ENCODE results near the gene LRP3.
"Not testable (repeated sequence)": the region's sequence is repeated elsewhere in the genome, so short reads cannot be mapped to it uniquely, and the experiment has no call there.

The LRP3 gene, protein sequence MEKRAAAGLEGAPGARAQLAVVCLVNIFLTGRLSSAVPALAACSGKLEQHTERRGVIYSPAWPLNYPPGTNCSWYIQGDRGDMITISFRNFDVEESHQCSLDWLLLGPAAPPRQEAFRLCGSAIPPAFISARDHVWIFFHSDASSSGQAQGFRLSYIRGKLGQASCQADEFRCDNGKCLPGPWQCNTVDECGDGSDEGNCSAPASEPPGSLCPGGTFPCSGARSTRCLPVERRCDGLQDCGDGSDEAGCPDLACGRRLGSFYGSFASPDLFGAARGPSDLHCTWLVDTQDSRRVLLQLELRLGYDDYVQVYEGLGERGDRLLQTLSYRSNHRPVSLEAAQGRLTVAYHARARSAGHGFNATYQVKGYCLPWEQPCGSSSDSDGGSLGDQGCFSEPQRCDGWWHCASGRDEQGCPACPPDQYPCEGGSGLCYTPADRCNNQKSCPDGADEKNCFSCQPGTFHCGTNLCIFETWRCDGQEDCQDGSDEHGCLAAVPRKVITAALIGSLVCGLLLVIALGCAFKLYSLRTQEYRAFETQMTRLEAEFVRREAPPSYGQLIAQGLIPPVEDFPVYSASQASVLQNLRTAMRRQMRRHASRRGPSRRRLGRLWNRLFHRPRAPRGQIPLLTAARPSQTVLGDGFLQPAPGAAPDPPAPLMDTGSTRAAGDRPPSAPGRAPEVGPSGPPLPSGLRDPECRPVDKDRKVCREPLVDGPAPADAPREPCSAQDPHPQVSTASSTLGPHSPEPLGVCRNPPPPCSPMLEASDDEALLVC

DNA sequence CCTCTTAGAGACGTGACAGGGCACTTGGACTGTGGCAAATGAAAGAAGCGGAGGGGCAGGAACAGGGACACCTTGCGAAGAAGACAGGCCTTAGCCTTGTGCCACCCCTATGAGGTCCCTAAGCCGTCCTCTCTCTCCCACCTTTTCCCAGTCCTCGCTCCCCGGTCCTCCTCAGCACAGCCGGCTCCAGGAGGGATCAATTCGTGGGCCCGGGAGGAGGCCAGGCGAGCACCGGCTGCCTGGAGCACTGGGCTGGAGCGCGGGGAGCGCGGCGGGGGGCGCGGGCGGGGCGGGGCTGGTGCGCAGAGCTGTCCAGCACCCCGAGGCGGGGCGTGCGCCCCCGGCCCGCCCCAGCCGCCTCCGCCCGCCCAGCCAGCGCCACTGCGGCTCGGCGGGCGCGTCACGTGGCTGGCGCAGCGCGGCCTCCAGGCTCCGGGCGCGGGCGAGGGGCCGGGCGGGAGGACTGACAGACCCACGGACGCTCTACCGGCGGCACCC lies at the start of gene LRP3:
Gene LRP3 (plus strand): TSS at position 466 of the 498 bp plus-strand sequence. CDS start 456 bp downstream, outside the sequence.
- no peak for DNase-seq (ENCODE audit: low read depth)

DNA sequence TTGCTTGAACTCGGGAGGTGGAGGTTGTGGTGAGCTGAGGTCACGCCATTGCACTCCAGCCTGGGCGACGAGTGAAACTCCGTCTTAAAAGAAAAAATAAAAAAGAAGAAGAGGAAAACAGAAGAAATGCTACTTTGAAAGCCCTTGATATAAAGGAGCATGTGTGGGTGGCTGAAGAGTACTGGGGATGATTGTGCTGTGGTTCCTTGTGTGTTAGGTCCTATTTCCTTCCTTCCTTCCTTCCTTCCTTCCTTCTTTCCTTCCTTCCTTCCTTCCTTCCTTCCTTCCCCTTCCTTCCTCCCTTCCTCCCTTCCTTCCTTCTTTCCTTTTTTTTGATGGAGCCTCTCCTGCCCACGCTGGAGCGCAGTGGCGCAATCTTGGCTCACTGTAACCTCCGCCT lies 47.9 kb upstream of the LRP3 start:
- no peak for DNase-seq (ENCODE audit: low read depth)

DNA sequence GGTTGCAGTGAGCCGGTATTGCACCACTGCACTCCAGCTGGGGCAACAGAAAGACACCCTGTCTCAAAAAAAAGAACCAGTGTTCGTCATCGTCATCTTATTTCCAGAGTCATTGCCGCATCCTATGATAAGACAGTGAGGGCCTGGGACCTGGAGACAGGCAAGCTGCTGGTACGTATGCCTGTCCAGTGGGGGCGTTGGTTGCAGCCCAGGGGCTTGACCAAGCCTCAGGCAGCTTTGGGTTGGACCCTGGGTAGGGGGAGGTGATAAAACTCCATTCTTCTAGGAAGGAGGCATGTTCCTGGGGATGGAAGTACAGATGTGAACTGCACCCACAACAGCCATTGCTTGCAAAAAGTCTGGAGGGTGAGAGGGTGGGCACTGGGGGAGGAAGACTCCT lies 46.6 kb upstream of the LRP3 start:
- no peak for DNase-seq (ENCODE audit: low read depth)

DNA sequence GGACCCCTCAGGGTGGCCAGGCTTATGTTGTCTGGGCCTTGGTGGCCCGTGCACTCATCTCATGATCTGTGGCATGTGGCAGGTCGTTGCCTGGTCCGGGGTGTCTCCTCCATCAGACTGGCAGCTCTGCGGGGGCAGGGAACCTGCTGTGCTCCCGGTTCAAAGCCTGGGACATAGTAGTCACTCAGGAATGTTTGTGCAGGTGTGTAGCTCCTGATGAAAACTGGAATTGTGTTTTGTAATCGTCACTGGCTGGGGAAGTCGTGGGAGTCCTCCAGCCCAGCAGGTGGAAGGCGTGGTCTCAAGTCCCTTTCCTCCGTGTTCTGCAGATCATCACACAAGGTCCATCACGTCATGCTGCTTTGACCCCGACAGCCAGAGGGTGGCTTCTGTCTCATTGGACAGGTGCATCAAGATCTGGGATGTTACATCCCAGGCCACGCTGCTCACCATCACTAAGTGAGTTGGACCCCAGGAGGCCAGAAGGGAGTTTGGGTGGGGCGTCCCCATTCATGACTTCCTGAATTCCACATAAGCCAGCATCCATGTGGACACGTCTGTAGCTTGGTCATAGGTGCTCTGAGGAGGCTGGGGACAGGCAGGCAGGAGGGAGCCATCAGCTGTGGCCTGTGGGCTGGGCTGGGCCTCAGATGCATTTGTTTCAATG lies 43.1 kb upstream of the LRP3 start:
- DNase-seq (ENCODE audit: low read depth), result no peak

DNA sequence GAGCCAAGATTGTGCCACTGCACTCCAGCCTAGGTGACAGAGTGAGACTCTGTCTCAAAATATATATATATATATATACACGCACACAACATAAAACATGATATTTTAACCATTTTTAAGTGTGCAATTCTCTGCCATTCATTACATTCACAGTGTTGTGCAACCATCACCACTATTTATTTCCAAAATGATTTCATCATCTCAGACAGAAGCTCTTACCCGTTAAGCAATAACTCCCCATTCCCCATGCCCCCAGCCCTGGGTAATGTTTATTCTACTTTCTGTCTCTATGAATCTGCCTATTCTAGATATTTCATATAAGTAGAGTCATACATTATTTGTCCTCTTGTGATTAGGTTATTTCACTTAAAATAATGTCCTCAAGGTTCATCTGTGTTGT lies 42.0 kb upstream of the LRP3 start:
- no peak for DNase-seq (ENCODE audit: low read depth)

DNA sequence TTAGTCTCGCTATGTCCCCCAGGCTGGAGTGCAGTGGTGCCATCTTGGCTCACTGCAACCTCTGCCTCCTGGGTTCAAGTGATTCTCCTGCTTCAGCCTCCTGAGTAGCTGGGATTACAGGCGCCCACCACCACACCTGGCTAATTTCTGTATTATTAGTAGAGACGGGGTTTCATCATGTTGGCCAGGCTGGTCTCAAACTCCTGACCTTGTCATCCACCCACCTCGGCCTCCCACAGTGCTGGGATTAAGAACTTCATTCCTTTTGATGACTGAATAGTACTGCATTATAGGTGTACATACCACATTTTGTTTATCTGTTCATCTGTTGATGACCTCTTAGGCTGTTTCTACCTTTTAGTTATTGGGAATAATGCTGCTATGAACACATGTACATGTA lies 41.5 kb upstream of the LRP3 start:
- not testable (repeated sequence) for DNase-seq (ENCODE audit: low read depth)

DNA sequence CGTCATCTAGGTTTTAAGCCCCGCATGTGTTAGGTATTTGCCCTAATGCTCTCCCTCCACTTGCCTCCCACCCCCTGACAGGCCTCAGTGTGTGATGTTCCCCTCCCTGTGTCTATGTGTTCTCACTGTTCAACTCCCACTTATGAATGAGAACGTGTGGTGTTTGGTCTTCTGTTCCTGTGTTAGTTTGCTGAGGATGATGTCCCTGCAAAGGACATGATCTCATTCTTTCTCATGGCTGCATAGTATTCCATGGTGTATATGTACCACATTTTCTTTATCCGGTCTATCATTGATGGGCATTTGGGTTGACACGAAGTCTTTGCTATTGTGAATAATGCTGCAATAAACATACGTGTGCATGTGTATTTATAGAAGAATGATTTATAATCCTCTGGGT lies 39.8 kb upstream of the LRP3 start:
- not testable (repeated sequence) for DNase-seq (ENCODE audit: low read depth)

DNA sequence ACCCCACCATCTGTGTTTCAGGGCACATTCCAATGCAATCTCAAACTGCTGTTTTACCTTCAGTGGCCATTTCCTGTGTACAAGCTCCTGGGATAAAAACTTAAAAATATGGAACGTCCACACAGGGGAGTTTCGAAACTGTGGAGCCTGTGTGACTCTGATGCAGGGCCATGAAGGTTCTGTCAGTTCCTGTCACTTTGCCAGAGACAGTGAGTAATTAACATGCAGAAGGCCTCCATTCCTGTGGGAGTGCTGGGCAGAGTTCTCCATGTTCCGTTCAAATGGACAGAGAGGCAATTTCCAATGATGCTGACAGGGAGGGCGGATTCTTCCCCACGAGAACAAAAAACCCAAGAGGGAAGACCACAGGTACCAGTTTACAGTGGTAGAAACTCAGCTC lies 37.8 kb upstream of the LRP3 start:
- DNase-seq (ENCODE audit: low read depth), result no peak

DNA sequence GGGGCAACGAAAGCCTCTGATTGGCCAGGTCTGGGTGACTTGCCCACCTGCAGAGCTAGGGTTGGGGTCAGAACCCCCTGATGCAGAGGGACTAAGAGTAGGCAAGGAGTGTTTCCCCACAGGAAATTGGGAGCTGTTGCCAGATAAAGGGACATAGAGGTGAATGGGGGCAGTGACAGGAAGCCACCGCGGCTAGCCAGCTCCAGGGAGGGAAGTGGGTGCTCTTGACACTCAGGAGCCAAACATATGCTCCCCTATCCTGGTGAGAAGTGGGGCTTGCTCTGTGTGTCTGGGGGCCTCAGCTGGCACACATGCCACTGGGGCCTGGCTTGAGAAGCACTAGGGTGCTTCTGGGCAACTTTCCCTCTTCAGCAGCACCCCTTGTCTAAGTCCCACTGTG lies 36.2 kb upstream of the LRP3 start:
- DNase-seq (ENCODE audit: low read depth), result no peak

DNA sequence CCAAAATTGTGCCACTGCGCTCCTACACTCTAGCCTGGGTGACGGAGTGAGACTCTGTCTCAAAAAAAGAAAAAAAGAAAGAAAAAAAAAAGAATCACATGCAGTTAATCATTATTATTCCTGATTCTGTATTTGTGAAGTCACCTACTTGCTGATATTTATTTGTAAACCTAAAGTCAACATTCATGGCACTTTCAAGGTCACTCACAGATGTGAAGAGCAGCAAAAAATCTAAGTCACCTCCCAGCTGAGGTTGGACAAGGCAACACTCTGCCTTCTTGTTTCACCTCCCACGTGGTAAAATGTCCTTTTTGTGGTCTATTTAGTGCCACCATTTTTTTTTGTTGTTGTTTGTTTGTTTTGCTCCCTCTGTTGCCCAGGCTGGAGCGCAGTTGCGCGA lies 35.8 kb upstream of the LRP3 start:
- no peak for DNase-seq (ENCODE audit: low read depth)

DNA sequence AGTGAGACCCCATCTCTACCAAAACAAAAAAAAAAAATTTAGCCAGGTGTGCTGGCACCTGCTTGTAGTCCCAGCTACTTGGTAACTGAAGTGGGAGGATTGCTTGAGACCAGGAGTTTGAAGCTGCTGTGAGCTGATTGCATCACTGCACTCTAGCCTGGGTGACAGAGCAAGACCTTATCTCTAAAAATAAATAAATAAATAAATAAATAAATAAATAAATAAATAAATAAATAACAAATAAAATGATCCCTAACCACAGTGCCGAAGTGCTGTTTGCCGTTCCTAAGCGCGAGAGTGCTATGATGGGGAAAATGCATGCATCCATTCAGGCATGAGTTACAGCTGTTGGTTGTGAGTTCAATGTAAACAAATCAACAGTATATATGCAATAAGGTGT lies 35.0 kb upstream of the LRP3 start:
- no peak for DNase-seq (ENCODE audit: low read depth)

DNA sequence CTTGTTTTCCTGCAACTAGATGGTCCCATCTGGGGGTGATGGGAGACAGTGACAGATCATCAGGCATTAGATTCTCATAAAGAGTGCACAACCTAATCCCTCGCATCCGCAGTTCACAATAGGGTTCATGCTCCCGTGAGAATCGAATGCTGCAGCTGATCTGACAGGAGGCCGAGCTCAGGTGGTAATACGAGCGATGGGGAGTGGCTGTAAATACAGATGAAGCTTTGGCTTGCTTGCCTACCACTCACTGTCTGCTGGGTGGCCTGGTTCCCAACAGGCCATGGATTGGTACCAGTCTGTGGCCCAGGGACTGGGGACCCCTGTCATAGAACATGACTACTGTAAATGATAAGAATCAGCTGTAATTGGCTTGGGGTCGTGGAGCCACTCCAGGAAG lies 34.2 kb upstream of the LRP3 start:
- DNase-seq (ENCODE audit: low read depth), result no peak

DNA sequence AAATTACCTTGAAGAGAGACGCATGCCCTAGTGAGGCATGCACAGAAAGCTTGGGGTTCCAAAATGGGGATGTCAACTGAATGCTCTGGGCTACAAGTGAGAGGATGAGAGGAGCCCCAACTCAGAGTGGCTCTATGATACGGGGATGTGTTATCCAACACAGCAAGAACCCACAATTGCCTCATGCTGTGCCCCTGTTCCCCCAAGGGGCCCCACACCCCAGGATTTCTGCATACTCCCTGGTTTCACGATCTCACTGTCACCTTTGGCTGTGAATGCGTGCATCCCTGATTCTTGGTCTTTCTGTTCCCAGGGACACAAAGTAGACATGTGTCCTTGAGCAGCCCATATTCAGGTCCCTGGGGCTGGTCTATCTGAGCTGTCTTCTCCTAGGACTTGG lies 32.9 kb upstream of the LRP3 start:
- DNase-seq (ENCODE audit: low read depth), result no peak

DNA sequence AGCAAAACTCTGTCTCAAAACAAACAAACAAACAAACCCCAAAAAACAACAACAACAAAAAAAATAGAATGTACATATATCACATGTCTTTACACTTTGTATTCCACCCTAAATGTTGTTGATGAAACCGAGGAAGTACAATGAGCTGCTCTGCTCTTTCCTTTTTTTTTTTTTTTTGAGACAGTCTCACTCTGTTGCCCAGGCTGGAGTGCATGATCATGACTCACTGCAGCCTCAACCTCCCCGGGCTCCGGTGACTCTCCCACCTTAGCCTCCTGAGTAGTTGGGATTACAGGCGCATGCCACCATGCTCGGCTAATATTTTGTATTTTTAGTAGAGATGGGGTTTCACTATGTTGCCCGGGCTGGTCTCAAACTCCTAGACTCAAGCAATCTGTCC lies 30.6 kb upstream of the LRP3 start:
- DNase-seq (ENCODE audit: low read depth), result no peak

DNA sequence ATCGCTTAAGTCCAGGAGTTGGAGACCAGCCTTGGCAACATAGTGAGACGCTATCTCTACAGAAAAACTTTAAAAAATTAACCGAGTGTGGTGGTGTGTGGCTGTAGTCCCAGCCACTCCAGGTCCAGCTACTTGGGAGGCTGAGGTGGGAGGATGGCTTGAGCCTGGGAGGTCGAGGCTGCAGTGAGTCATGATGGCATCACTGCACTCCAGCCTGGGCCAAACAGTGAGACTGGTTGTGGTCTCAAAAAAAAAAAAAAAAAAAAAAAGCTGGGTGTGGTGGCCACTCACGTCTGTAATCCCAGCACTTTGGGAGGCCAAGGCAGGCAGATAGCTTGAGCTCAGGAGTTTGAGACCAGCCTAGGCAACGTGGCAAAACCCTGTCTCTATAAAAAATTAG lies 28.1 kb upstream of the LRP3 start:
- DNase-seq (ENCODE audit: low read depth), result not testable (repeated sequence)

DNA sequence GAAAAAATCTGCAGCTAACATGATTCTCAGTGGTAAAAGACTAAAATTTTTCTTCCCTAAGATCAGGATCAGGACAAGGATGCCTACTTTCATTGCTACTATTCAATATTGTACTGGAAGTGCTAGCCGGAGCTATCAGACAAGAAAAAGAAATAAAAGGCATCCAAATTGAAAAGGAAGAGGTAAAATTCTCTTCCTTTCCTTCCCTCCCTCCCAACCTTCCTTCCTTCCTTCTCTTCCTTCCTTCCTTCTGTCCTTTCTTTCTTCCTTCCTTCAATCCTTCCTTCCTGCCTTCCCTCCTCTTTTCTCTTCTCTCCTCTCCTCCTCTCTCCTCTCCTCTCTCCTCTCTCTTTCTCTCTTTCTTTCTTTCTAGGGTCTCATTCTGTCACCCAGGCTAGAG lies 26.7 kb upstream of the LRP3 start:
- no peak for DNase-seq (ENCODE audit: low read depth)

DNA sequence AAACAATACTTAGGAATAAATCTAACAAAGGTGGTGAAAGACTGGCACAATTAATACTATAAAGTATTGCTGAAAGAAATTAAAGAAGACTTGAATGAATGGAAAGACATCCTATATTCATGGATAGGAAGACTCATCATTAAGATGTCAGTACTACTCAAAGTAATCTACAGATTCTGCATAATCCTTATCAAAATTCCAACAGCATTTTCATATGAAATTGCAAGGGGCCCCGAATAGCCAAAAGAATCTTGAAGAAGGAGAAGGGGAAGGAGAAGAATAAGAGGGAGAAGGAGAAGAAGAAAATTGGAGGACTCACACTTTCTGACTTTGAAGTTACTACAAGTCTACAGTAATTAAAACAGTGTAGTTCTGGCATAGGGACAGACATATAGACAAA lies 25.6 kb upstream of the LRP3 start:
- DNase-seq (ENCODE audit: low read depth), result no peak

DNA sequence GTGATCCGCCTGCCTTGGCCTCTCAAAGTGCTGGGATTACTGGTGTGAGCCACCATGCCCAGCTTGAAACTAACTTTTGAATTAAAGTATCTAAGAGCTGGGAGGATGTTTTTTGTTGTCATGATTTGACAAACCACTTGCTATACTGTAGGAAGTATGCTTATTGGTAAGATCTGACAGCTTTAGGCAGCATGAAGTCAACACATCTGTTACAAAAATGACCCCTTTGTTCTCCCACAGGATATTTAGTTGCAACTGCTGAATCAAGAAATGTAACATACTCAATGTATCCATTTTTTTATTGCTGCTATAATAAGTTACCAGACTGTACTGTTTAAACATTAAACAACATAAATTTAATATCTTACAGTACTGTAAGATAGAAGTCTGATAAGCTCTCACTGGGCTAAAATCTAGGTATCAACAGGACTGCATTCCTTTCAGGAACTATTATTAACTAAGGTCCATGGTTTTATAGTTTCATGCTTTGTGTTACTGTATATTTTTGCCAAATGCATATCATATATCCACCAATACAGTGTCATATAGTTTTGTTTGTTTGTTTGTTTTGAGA lies 22.8 kb upstream of the LRP3 start:
- no peak for DNase-seq (ENCODE audit: low read depth)

DNA sequence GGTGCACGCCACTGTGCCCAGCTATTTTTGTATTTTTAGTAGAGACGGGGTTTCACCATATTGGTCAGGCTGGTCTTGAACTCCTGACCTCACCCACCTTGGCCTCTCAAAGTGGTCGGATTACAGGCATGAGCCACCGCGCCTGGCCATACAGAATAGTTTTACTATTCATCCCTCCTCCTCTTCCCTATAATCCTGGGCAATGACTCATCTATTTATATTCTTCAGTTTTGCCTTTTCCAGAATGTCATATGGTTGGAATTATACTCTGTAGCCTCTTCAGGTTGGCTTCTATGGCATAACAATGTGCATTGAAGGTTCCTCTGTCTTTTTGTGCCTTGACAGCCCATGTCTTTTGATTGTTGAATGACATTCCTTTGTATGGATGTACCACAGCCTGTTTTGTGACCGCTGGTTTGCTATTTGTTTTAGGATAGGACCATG lies 22.2 kb upstream of the LRP3 start:
- no peak for DNase-seq (ENCODE audit: low read depth)

DNA sequence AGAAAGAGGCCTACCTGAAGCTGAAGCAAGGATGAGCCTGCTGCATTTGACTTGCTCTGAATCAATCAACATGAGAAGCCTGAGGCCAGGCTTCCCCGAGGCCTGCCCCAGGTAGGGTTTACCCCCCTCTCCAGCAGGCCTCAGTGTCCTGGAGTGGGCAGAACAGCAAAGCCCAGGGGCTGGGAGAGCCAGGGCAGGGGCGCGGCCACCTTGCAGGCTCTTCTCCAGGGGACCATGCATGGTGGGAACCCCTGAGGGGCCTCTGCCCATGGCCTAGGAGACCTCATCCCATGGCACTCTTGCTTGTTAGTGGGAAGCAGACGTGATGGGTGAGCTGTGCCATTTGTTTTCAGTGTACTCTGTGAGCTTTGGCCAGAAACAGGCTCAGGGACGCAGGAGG lies 19.9 kb upstream of the LRP3 start:
- DNase-seq (ENCODE audit: low read depth), result no peak

DNA sequence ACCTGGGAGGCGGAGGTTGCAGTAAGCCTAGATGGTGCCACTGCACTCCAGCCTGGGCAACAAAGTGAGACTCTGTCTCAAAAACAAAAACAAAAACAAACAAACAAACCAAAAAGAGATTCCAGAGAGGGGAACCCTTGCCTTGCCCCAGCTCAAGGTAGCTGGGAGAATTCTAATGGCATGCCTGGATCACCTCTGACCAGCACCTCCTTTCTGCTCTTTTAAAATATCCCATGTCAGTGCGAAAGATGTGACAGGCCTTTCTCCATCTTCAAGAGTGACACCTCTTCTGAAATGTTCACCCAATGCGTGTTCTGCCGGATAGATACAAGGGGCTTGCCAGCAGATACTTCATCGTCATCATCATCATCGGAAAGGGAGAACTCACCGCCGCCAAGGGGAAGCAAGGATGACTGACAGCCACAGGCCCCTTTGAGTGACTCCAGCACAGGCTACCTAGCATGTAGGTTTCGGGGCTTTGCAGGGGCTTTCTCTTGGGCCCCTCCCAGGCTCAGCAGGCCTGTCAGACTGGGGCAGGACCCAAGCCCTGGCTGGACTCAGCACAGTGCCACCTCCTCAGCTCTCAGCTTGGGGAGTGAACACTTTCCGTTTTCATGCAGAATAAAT lies 18.9 kb upstream of the LRP3 start:
- no peak for DNase-seq (ENCODE audit: low read depth)

All from GM04503 (cell line).